Measurements from ENCODE around the gene SCN1A.

DNA sequence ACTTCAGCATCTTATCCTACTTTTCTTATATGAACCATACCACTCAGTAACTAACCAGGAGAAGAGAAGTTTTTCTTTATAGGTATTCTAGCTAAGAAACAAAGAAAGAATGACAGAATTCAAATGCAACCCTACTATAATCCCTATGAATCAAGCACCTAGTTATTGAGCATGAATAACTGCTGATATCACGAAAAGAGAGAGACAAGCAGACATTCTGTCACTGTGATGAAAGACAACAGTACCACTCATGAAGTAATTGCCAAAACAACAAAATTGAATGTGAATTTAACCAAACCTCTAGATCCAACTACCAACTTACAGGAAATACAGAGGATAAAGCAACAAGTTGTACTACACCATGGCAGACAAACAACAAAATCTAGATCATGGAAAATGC lies 189.6 kb downstream of the SCN1A start:
- TF ChIP-seq CTCF (conservative IDR thresholded peaks at IDR 0.05) (no peak), ZFX (IDR thresholded peaks at IDR 0.05) (no peak)
